GM18502 (cell line): ENCODE results near the gene FCER1G.

Experiments
- ATAC-seq: cut with Tn5 transposase; IDR thresholded peaks from one replicate; pipeline ENCODE4 v1.9.1; 2021; ENCODE audit warnings: mild to moderate bottlenecking; ENCODE audit not compliant: unreplicated experiment, poor library complexity

FCER1G gene

GRCh38 chr1:161215076-161215475 lies at the start of gene FCER1G:
FCER1G (plus strand) TSS chr1:161215295; CDS start chr1:161215322, 27 bp downstream.
- ATAC-seq = no peak

GRCh38 chr1:161165742-161166668 lies 49.1 kb upstream of the FCER1G start, which contains the start of gene PPOX:
PPOX (plus strand) TSS chr1:161166426; CDS start chr1:161166848, 422 bp downstream.
- peak; percentile 91 for ATAC-seq

GRCh38 chr1:161166669-161167548 lies 48.2 kb upstream of the FCER1G start:
- no peak for ATAC-seq

- ATAC-seq = no peak
These were observed 46.2 kb upstream of the FCER1G start for GRCh38 chr1:161168906-161169305.

- ATAC-seq = no peak
These were observed 43.9 kb upstream of the FCER1G start for GRCh38 chr1:161171191-161171590.

- ATAC-seq = no peak
These were observed 43.4 kb upstream of the FCER1G start for GRCh38 chr1:161171696-161172095.

GRCh38 chr1:161172349-161172748 lies 42.7 kb upstream of the FCER1G start:
- no peak for ATAC-seq

GRCh38 chr1:161172776-161173376 lies 42.2 kb upstream of the FCER1G start:
- no peak for ATAC-seq

DNA sequence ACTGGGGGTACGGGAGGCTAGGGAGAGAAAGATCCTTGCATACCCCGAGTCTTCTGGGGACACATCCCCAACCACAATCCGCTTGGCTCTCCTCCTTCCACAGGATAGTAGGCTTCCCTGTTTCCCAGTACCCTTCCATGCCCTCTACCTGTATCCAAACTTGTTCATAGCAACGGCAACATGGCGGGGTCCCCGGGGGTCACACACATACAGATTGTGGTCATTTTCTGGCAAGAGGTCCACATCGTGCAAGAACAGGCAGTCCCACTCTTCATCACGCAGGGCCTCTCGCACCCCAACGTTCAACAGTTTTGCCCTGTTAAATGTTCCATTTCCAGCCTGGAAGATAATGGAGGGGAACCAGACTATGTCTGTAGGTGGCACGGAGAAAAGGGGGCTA lies 41.4 kb upstream of the FCER1G start:
- no peak for ATAC-seq

DNA sequence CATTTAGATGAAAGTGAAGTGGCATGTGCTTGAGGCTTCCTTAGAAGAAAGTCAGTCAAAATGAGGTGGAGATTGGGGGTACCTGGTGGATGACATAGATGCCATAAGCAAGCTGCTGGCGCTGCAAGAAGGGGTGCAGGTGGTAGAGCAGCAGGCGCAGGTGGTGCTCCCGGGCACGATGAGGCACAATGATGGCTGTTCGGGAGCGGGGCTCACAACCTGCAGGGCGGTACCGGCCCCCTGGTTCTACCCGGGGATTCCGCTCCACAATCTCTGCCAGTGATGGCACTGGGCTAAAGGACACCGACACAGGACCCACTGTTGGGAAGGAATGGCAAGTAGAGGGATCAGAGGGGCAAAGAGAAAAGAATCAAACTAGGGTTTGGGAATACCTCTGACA lies 40.2 kb upstream of the FCER1G start:
- no peak for ATAC-seq

GRCh38 chr1:161175771-161176453 lies 39.2 kb upstream of the FCER1G start:
- no peak for ATAC-seq

- no peak for ATAC-seq
These were observed 38.5 kb upstream of the FCER1G start for GRCh38 chr1:161176468-161177111.

GRCh38 chr1:161177112-161177935 lies 37.8 kb upstream of the FCER1G start, which contains the start of gene B4GALT3:
B4GALT3 (minus strand) TSS chr1:161177507; CDS start chr1:161176060, 1,447 bp downstream.
- peak; percentile 81 for ATAC-seq

GRCh38 chr1:161177936-161178244 lies 37.2 kb upstream of the FCER1G start:
- ATAC-seq = no peak

DNA sequence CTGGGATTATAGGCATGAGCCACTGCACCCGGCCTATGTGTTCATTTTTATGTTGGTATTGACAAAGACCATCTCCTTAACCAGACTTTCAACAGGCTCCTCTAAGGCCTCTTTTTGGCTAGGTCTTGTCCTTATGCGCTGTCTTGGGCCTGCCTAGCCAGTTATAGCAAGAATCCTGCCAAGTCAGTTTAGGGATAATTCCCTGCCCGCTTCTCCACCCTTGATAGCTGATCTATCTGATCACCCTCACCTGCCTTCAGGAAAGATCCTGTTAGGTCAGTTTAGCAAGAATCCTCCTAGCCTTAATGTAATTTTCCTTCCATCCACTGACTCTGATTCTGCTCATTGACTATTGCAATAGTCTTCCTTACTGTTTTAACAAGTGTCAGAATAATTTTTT lies 35.4 kb upstream of the FCER1G start:
- ATAC-seq = no peak

GRCh38 chr1:161180639-161181038 lies 34.5 kb upstream of the FCER1G start:
- no peak for ATAC-seq

GRCh38 chr1:161182214-161182613 lies 32.9 kb upstream of the FCER1G start:
- ATAC-seq = peak; percentile 49

GRCh38 chr1:161185282-161185682 lies 29.8 kb upstream of the FCER1G start:
- ATAC-seq = peak; percentile 75
